PC-3 (cell line): ENCODE data around the gene AKAP13.

Source experiments
- EZH2phosphoT487 ChIP-seq: fragments of 300-600 bp; sonication (generic); IDR thresholded peaks from 2 replicates; pipeline ENCODE4 v1.6.1; 2018; ENCODE audit warnings: mild to moderate bottlenecking, antibody characterized with exemption, low read length, borderline replicate concordance
- TF ChIP-seq, protein P1 (sequence below): fragments of 300-600 bp; sonication (generic); conservative IDR thresholded peaks from 2 replicates; pipeline ENCODE4 v1.5.1; 2017; ENCODE audit warnings: antibody characterized with exemption, low read depth, mild to moderate bottlenecking, low read length

DNA sequence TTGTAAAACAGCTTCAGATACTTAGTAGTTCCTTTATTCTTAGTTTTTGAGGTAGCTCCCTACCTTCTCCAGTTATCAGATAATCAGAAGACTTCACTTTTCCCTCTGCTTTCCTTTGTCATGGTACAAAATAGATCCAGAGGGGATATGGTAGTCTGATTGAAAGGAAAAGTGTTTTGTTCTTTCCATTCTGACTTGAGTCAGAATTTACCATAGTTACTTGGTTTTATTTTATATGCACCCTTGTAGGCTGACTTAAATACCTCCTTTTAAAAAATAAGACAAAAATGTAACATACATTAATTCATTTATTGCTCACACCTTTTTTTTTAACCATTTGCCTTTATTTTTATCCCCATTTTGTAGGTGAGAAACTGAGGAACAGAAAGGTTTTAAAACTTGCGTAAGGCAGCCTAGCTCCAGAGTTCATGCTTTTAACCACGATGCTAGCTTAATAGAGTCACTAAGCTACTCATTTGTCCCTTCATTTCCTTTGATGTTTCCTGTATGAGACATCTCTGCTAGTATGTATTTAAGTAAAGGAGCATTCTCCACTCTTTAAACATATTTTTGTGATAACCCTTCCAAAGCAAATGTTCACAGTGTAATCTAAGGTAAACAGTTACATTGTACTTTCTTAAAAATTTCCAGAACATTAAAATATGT is 226.9 kb downstream of the AKAP13 start:
- TF ChIP-seq, protein P1, sequence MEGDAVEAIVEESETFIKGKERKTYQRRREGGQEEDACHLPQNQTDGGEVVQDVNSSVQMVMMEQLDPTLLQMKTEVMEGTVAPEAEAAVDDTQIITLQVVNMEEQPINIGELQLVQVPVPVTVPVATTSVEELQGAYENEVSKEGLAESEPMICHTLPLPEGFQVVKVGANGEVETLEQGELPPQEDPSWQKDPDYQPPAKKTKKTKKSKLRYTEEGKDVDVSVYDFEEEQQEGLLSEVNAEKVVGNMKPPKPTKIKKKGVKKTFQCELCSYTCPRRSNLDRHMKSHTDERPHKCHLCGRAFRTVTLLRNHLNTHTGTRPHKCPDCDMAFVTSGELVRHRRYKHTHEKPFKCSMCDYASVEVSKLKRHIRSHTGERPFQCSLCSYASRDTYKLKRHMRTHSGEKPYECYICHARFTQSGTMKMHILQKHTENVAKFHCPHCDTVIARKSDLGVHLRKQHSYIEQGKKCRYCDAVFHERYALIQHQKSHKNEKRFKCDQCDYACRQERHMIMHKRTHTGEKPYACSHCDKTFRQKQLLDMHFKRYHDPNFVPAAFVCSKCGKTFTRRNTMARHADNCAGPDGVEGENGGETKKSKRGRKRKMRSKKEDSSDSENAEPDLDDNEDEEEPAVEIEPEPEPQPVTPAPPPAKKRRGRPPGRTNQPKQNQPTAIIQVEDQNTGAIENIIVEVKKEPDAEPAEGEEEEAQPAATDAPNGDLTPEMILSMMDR, result no peak
- TF ChIP-seq EZH2phosphoT487, result no peak
